Gastroesophageal sphincter (tissue), 4 donors: ENCODE results near the gene MORN3. TPM values are rescaled to one million over a fixed set of nuclear protein-coding genes. Genes with fewer than 3 reads are reported as not detected.

Experiments used
- ATAC-seq: fragments of 150-250 bp; one replicate; pipeline ENCODE4 v1.9.1; 2016; ENCODE audit warnings: mild to moderate bottlenecking, moderate library complexity
- H3K27ac ChIP-seq, 4 donors: fragments of 200-600 bp; sonication (generic) in 3 of 4; 1 replicate in 3 of 4; 2 replicates in 1 of 4; pipeline ENCODE4 v1.5.1; 2016 to 2019
- H3K27me3 ChIP-seq: fragments of 200-600 bp; sonication (generic); one replicate; pipeline ENCODE4 v1.5.1; 2019
- H3K36me3 ChIP-seq, 2 donors: fragments of 200-600 bp; sonication (generic); one replicate each; pipeline ENCODE4 v1.5.1; 2019; ENCODE audit warnings: control low read depth in 1 of 2
- H3K4me1 ChIP-seq, 3 donors: fragments of 200-600 bp; sonication (generic); 1 replicate in 2 of 3; 2 replicates in 1 of 3; pipeline ENCODE4 v1.5.1; 2016 to 2019; ENCODE audit warnings: control low read depth in 2 of 3
- H3K4me3 ChIP-seq, 2 donors: fragments of 200-600 bp; sonication (generic); one replicate each; pipeline ENCODE4 v1.5.1; 2019; ENCODE audit warnings: mild to moderate bottlenecking in 1 of 2, moderate library complexity in 1 of 2
- H3K9me3 ChIP-seq, 3 donors: fragments of 200-600 bp; sonication (generic); one replicate each; pipeline ENCODE4 v1.5.1; 2017 to 2019; ENCODE audit warnings: control low read depth in 2 of 3
- CTCF ChIP-seq, 4 experiments: fragments of 200-600 bp in 2 of 4; fragments of 450-650 bp in 2 of 4; sonication (generic) in 1 of 4; IDR thresholded peaks; one replicate each; pipeline ENCODE4 v1.5.1; 2017 to 2019; ENCODE audit warnings: antibody characterized with exemption in 4 of 4, mild to moderate bottlenecking in 2 of 4, moderate library complexity in 2 of 4
- EP300 ChIP-seq: sonication (generic); formaldehyde crosslinking; IDR thresholded peaks from one replicate; pipeline ENCODE4 v1.6.1; 2017; ENCODE audit warnings: antibody characterized with exemption, mild to moderate bottlenecking
- POLR2A ChIP-seq, 2 donors: fragments of 450-650 bp; IDR thresholded peaks; one replicate each; pipeline ENCODE4 v1.6.1; 2017; ENCODE audit warnings: antibody characterized with exemption in 2 of 2, mild to moderate bottlenecking in 2 of 2, moderate library complexity in 1 of 2
- POLR2AphosphoS5 ChIP-seq: sonication (generic); formaldehyde crosslinking; IDR thresholded peaks from one replicate; pipeline ENCODE4 v1.6.1; 2017; ENCODE audit warnings: antibody characterized with exemption
- WGBS, 2 donors: methylation state at CpG; one replicate each; pipeline ENCODE4 v1.1.5; 2018; ENCODE audit warnings: low coverage in 1 of 2; 5-methylcytosine and 5-hydroxymethylcytosine counted together
- total RNA-seq, 4 donors: library from RNA; depleted of rRNA; stranded (reverse); fragments of >200 nt; gene quantifications; one replicate each; pipeline ENCODE4 v1.1.0, GENCODE V29; 2016

The MORN3 gene
- total RNA-seq, 4 donors from 2014 or later, result 0.23 TPM; not detected in 3

- TF ChIP-seq POLR2AphosphoS5 (no peak), EP300 (no peak), POLR2A (IDR thresholded peaks at IDR 0.05) (no peak), CTCF (IDR thresholded peaks at IDR 0.05) (no peak)
- peaks cover 0 to 27% (median 3%) of the 10 kb centered on the region in 3 donors for H3K4me1 ChIP-seq
- no peaks in the 10 kb centered on the region for H3K36me3 ChIP-seq
- no peak overlapping the region for H3K4me3 ChIP-seq
- ATAC-seq, result peak; percentile 42
- H3K9me3 ChIP-seq, result no peaks in the 10 kb centered on the region
- peak overlapping the region; percentile 36 to 85 (median 78) for H3K27ac ChIP-seq
- 80% methylated on average over 2 of the region's 2 CpGs; no CpG with 5 or more reads in 1 of the 2 donors for WGBS, 2 donors
- H3K27me3 ChIP-seq, result no peaks in the 10 kb centered on the region
Measured at GRCh38 chr12:121611306-121611705, 58.1 kb downstream of the MORN3 start.

GRCh38 chr12:121610239-121611149 lies 59.0 kb downstream of the MORN3 start:
- H3K27me3 ChIP-seq, result no peaks in the 10 kb centered on the region
- H3K36me3 ChIP-seq, result no peaks in the 10 kb centered on the region
- WGBS, 2 donors, result 10 to 13% methylated on average over 10 to 11 of the region's 11 CpGs
- peak; percentile 75 for ATAC-seq
- peak overlapping the region; percentile 36 to 85 (median 78) for H3K27ac ChIP-seq
- H3K9me3 ChIP-seq, result no peaks in the 10 kb centered on the region
- peak overlapping the region in 1 of 2 donors; percentile 26 for H3K4me3 ChIP-seq
- H3K4me1 ChIP-seq, result peaks cover 0 to 27% (median 3%) of the 10 kb centered on the region in 3 donors
- TF ChIP-seq EP300 (no peak), POLR2AphosphoS5 (peak; percentile 86), POLR2A (IDR thresholded peaks at IDR 0.05) (no peak), CTCF (IDR thresholded peaks at IDR 0.05) (no peak)

- ATAC-seq, result no peak
- no peak for TF ChIP-seq POLR2AphosphoS5
- TF ChIP-seq POLR2A (IDR thresholded peaks at IDR 0.05), result no peak
- TF ChIP-seq EP300, result no peak
- no peak for TF ChIP-seq CTCF (IDR thresholded peaks at IDR 0.05)
- H3K9me3 ChIP-seq, result no peaks in the 10 kb centered on the region
- H3K4me1 ChIP-seq, result peaks cover 0 to 27% (median 3%) of the 10 kb centered on the region in 3 donors
- no peak overlapping the region for H3K4me3 ChIP-seq
- H3K27ac ChIP-seq, result no peak overlapping the region
- WGBS, 2 donors, result 90% methylated on average over 4 of the region's 6 CpGs; no CpG with 5 or more reads in 1 of the 2 donors
- no peaks in the 10 kb centered on the region for H3K36me3 ChIP-seq
- H3K27me3 ChIP-seq, result no peaks in the 10 kb centered on the region
Measured at GRCh38 chr12:121608301-121608700, 61.2 kb downstream of the MORN3 start.

GRCh38 chr12:121603581-121603980 lies 65.9 kb downstream of the MORN3 start:
- H3K4me1 ChIP-seq, result no peaks in the 10 kb centered on the region
- H3K9me3 ChIP-seq, result no peaks in the 10 kb centered on the region
- 78% methylated on average over 5 of the region's 6 CpGs; no CpG with 5 or more reads in 1 of the 2 donors for WGBS, 2 donors
- no peak overlapping the region for H3K27ac ChIP-seq
- H3K4me3 ChIP-seq, result no peak overlapping the region
- H3K27me3 ChIP-seq, result no peaks in the 10 kb centered on the region
- no peaks in the 10 kb centered on the region for H3K36me3 ChIP-seq
- no peak for ATAC-seq
- no peak for TF ChIP-seq CTCF (IDR thresholded peaks at IDR 0.05)
- no peak for TF ChIP-seq POLR2AphosphoS5
- TF ChIP-seq POLR2A (IDR thresholded peaks at IDR 0.05), result no peak
- TF ChIP-seq EP300, result no peak
